Activated CD4-positive, alpha-beta T cell treated with anti-CD3 and anti-CD28 coated beads, Interleukin-2, amount 10 ng/mL, durations not matched to agents 7 days and 5 days (primary cell): ENCODE measurements around the gene BCS1L. TPM values are rescaled to one million over a fixed set of nuclear protein-coding genes. Genes with fewer than 3 reads are reported as not detected.

Experiments used
- CTCF ChIA-PET: fragments of 350-600 bp; sonication (Branson Sonifier 250); formaldehyde crosslinking; loops from one replicate; lab custom pipeline; 2021; ENCODE audit warnings: antibody characterized with exemption; lab: Charles Lee
- POLR2A ChIA-PET: fragments of 350-600 bp; sonication (Branson Sonifier 250); formaldehyde crosslinking; loops from one replicate; lab custom pipeline; 2021; ENCODE audit warnings: antibody characterized with exemption; lab: Charles Lee
- DNase-seq: peaks from one replicate; pipeline ENCODE4 v3.0.0-alpha.2; 2020
- H3K27ac Mint-ChIP-seq: one replicate; pipeline ENCODE4 v1.8.0; 2021; ENCODE audit warnings: mild to moderate bottlenecking, moderate library complexity, mixed read lengths
- H3K27me3 Mint-ChIP-seq: one replicate; pipeline ENCODE4 v1.8.0; 2021; ENCODE audit warnings: mixed read lengths
- H3K36me3 Mint-ChIP-seq: one replicate; pipeline ENCODE4 v1.8.0; 2021; ENCODE audit warnings: low read depth, mixed read lengths
- H3K4me1 Mint-ChIP-seq: one replicate; pipeline ENCODE4 v1.8.0; 2021; ENCODE audit warnings: mixed read lengths
- H3K4me3 Mint-ChIP-seq: one replicate; pipeline ENCODE4 v1.8.0; 2021; ENCODE audit warnings: mild to moderate bottlenecking, moderate library complexity, mixed read lengths
- H3K9me3 Mint-ChIP-seq: one replicate; pipeline ENCODE4 v1.8.0; 2021; ENCODE audit warnings: mixed read lengths
- total RNA-seq, 2 experiments: library from RNA; stranded (reverse); gene quantifications; one replicate each; pipeline ENCODE4 v1.2.3, GENCODE V29; 2021

Gene BCS1L
- total RNA-seq, 2 experiments from 2014 or later, result 53.4 to 58.6 TPM

GRCh38 chr2:218642121-218642656 is 17.3 kb upstream of the BCS1L start:
- DNase-seq, result no peak
- Mint-ChIP-seq H3K9me3 (no peaks in the 10 kb centered on the region), H3K4me3 (no peak overlapping the region), H3K36me3 (peaks cover 44% of the 10 kb centered on the region), H3K27me3 (no peaks in the 10 kb centered on the region), H3K4me1 (no peaks in the 10 kb centered on the region), H3K27ac (peak overlapping the region; percentile 31)
- POLR2A ChIA-PET, result no interaction called here
- CTCF ChIA-PET, result interaction anchor here (0.6 to 1.5 kb wide), 4 partner anchors 9 to 176 kb away, joined by 3 to 5 read pairs (median 3); partner anchors contain the start of gene PLCD4

GRCh38 chr2:218642786-218643185 is 16.7 kb upstream of the BCS1L start:
- Mint-ChIP-seq H3K36me3 (peaks cover 43% of the 10 kb centered on the region), H3K27me3 (no peaks in the 10 kb centered on the region), H3K4me3 (no peak overlapping the region), H3K9me3 (no peaks in the 10 kb centered on the region), H3K4me1 (no peaks in the 10 kb centered on the region), H3K27ac (no peak overlapping the region)
- DNase-seq, result no peak
- POLR2A ChIA-PET, result no interaction called here
- CTCF ChIA-PET, result interaction anchor here (0.6 to 1.5 kb wide), 3 partner anchors 10 to 176 kb away, joined by 3 to 5 read pairs (median 3); no protein-coding TSS in a partner anchor

- peaks cover 6% of the 10 kb centered on the region for H3K4me1 Mint-ChIP-seq
- ChIA-PET POLR2A (no interaction called here), CTCF (interaction anchor here (1.0 to 1.7 kb wide), 3 partner anchors 10 to 28 kb away, joined by 3 to 4 read pairs (median 3); partner anchors contain the start of genes RNF25 and STK36)
- no peaks in the 10 kb centered on the region for H3K9me3 Mint-ChIP-seq
- H3K27ac Mint-ChIP-seq, result no peak overlapping the region
- DNase-seq, result no peak
- no peak overlapping the region for H3K4me3 Mint-ChIP-seq
- no peaks in the 10 kb centered on the region for H3K27me3 Mint-ChIP-seq
- peaks cover 48% of the 10 kb centered on the region for H3K36me3 Mint-ChIP-seq
Measured at GRCh38 chr2:218643751-218644310, 15.7 kb upstream of the BCS1L start.

- Mint-ChIP-seq H3K9me3 (no peaks in the 10 kb centered on the region), H3K4me1 (peaks cover 6% of the 10 kb centered on the region), H3K27me3 (no peaks in the 10 kb centered on the region), H3K36me3 (peaks cover 48% of the 10 kb centered on the region), H3K27ac (no peak overlapping the region), H3K4me3 (no peak overlapping the region)
- CTCF ChIA-PET, result interaction anchor here (1.0 to 1.7 kb wide), 3 partner anchors 10 to 27 kb away, joined by 3 to 4 read pairs (median 3); partner anchors contain the start of genes RNF25 and STK36
- no peak for DNase-seq
- POLR2A ChIA-PET, result no interaction called here
Measured at GRCh38 chr2:218644721-218645120, 14.8 kb upstream of the BCS1L start.

GRCh38 chr2:218645126-218645525 is 14.4 kb upstream of the BCS1L start:
- Mint-ChIP-seq H3K27me3 (no peaks in the 10 kb centered on the region), H3K9me3 (no peaks in the 10 kb centered on the region), H3K4me3 (no peak overlapping the region), H3K27ac (no peak overlapping the region), H3K36me3 (peaks cover 48% of the 10 kb centered on the region), H3K4me1 (peaks cover 6% of the 10 kb centered on the region)
- no peak for DNase-seq
- CTCF ChIA-PET, result interaction anchor here (1.1 to 1.7 kb wide), 4 partner anchors 11 to 63 kb away, joined by 3 to 4 read pairs (median 4); no protein-coding TSS in a partner anchor
- POLR2A ChIA-PET, result no interaction called here

- Mint-ChIP-seq H3K4me3 (no peak overlapping the region), H3K4me1 (peaks cover 6% of the 10 kb centered on the region), H3K27me3 (no peaks in the 10 kb centered on the region), H3K36me3 (peaks cover 46% of the 10 kb centered on the region), H3K9me3 (no peaks in the 10 kb centered on the region), H3K27ac (peak overlapping the region; percentile 39)
- DNase-seq, result peak; percentile 67
- ChIA-PET CTCF (interaction anchor here (0.7 to 3.0 kb wide), 7 partner anchors 11 to 480 kb away, joined by 3 to 18 read pairs (median 3); partner anchors contain the start of genes BCS1L and ZNF142), POLR2A (interaction anchor here (0.6 kb wide), 1 partner anchor 147 kb away, joined by 3 read pairs; no protein-coding TSS in a partner anchor)
Measured at GRCh38 chr2:218648088-218648786, 11.2 kb upstream of the BCS1L start.

- no peaks in the 10 kb centered on the region for H3K27me3 Mint-ChIP-seq
- CTCF ChIA-PET, result interaction anchor here (0.9 to 3.0 kb wide), 5 partner anchors 10 to 481 kb away, joined by 3 to 18 read pairs (median 3); partner anchors contain the start of genes BCS1L and ZNF142
- DNase-seq, result no peak
- peaks cover 46% of the 10 kb centered on the region for H3K36me3 Mint-ChIP-seq
- H3K9me3 Mint-ChIP-seq, result no peaks in the 10 kb centered on the region
- H3K27ac Mint-ChIP-seq, result peak overlapping the region; percentile 39
- no peak overlapping the region for H3K4me3 Mint-ChIP-seq
- peaks cover 6% of the 10 kb centered on the region for H3K4me1 Mint-ChIP-seq
- POLR2A ChIA-PET, result interaction anchor here (0.6 kb wide), 1 partner anchor 147 kb away, joined by 3 read pairs; no protein-coding TSS in a partner anchor
Measured at GRCh38 chr2:218648787-218649100, 10.7 kb upstream of the BCS1L start.

GRCh38 chr2:218655751-218656150 is 3.7 kb upstream of the BCS1L start:
- H3K4me3 Mint-ChIP-seq, result no peak overlapping the region
- DNase-seq, result no peak
- peaks cover 31% of the 10 kb centered on the region for H3K36me3 Mint-ChIP-seq
- ChIA-PET POLR2A (no interaction called here), CTCF (interaction anchor here (1.5 to 6.6 kb wide), 3 partner anchors 10 to 55 kb away, joined by 3 to 45 read pairs (median 5); partner anchors contain the start of genes RNF25, STK36 and TTLL4)
- no peaks in the 10 kb centered on the region for H3K9me3 Mint-ChIP-seq
- no peaks in the 10 kb centered on the region for H3K27me3 Mint-ChIP-seq
- H3K4me1 Mint-ChIP-seq, result peaks cover 33% of the 10 kb centered on the region
- no peak overlapping the region for H3K27ac Mint-ChIP-seq

- ChIA-PET POLR2A (interaction anchor here (1.1 to 1.5 kb wide), 2 partner anchors 8 to 13 kb away, joined by 3 to 4 read pairs; no protein-coding TSS in a partner anchor), CTCF (interaction anchor here (1.3 to 6.6 kb wide), 11 partner anchors 10 to 239 kb away, joined by 3 to 45 read pairs (median 5); partner anchors contain the start of genes RNF25 and STK36)
- Mint-ChIP-seq H3K4me1 (peaks cover 37% of the 10 kb centered on the region), H3K4me3 (peak overlapping the region; percentile 95), H3K36me3 (peaks cover 35% of the 10 kb centered on the region), H3K27ac (peak overlapping the region; percentile 91), H3K27me3 (no peaks in the 10 kb centered on the region), H3K9me3 (no peaks in the 10 kb centered on the region)
- DNase-seq, result peak; percentile 46
Measured at GRCh38 chr2:218658671-218659257, 719 bp upstream of the BCS1L start.

GRCh38 chr2:218659988-218660358 is 490 bp downstream of the BCS1L start:
- H3K36me3 Mint-ChIP-seq, result peaks cover 42% of the 10 kb centered on the region
- no peaks in the 10 kb centered on the region for H3K27me3 Mint-ChIP-seq
- H3K9me3 Mint-ChIP-seq, result no peaks in the 10 kb centered on the region
- H3K4me1 Mint-ChIP-seq, result peaks cover 36% of the 10 kb centered on the region
- CTCF ChIA-PET, result interaction anchor here (0.7 to 6.6 kb wide), 11 partner anchors 10 to 388 kb away, joined by 3 to 45 read pairs (median 4); partner anchors contain the start of genes RNF25 and STK36
- no peak for DNase-seq
- H3K4me3 Mint-ChIP-seq, result peak overlapping the region; percentile 95
- peak overlapping the region; percentile 91 for H3K27ac Mint-ChIP-seq
- POLR2A ChIA-PET, result interaction anchor here (0.5 to 1.5 kb wide), 4 partner anchors 10 to 449 kb away, joined by 3 to 5 read pairs (median 4); no protein-coding TSS in a partner anchor

GRCh38 chr2:218662377-218662776 is 2.9 kb downstream of the BCS1L start:
- H3K27ac Mint-ChIP-seq, result no peak overlapping the region
- DNase-seq, result no peak
- no peaks in the 10 kb centered on the region for H3K27me3 Mint-ChIP-seq
- CTCF ChIA-PET, result interaction anchor here (1.7 to 6.6 kb wide), 2 partner anchors 8 to 48 kb away, joined by 4 to 45 read pairs; partner anchors contain the start of genes RNF25, STK36 and TTLL4
- no peaks in the 10 kb centered on the region for H3K9me3 Mint-ChIP-seq
- H3K36me3 Mint-ChIP-seq, result peaks cover 39% of the 10 kb centered on the region
- peaks cover 28% of the 10 kb centered on the region for H3K4me1 Mint-ChIP-seq
- POLR2A ChIA-PET, result no interaction called here
- no peak overlapping the region for H3K4me3 Mint-ChIP-seq

GRCh38 chr2:218662827-218663226 is 3.3 kb downstream of the BCS1L start:
- no peak overlapping the region for H3K4me3 Mint-ChIP-seq
- H3K36me3 Mint-ChIP-seq, result peaks cover 39% of the 10 kb centered on the region
- no peaks in the 10 kb centered on the region for H3K9me3 Mint-ChIP-seq
- POLR2A ChIA-PET, result no interaction called here
- CTCF ChIA-PET, result interaction anchor here (1.7 kb wide), 2 partner anchors 48 to 184 kb away, joined by 4 to 5 read pairs; partner anchors contain the start of gene TTLL4
- no peaks in the 10 kb centered on the region for H3K27me3 Mint-ChIP-seq
- H3K27ac Mint-ChIP-seq, result no peak overlapping the region
- H3K4me1 Mint-ChIP-seq, result peaks cover 25% of the 10 kb centered on the region
- no peak for DNase-seq
